Measurements from ENCODE around the gene RAX2. TPM values are rescaled to one million over a fixed set of nuclear protein-coding genes. Genes with fewer than 3 reads are reported as not detected.
"Not testable (repeated sequence)": the region's sequence is repeated elsewhere in the genome, so short reads cannot be mapped to it uniquely, and the experiment has no call there.

Gene RAX2
- total RNA-seq, 2 donors from 2014 or later = not detected

DNA sequence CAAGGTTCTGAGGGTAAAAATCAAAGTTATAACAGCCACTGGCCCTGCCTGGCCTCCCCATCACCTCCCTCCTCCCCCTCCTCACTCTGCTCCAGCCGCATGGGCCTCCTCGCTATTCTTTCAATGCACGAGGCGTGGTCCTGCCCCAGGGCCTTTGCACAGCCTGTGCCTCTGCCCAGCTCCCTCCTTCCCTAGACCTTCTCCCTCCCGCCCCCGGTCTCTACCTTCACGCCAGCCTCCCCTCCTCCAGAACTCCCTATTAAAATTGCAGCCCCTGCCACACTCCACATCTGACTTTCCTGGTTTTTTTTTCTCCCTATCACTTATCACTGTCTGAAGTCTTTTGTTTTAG, 3.3 kb downstream of the RAX2 start:
- H3K27me3 Mint-ChIP-seq (ENCODE audit: low read depth) = no peaks in the 10 kb centered on the region

DNA sequence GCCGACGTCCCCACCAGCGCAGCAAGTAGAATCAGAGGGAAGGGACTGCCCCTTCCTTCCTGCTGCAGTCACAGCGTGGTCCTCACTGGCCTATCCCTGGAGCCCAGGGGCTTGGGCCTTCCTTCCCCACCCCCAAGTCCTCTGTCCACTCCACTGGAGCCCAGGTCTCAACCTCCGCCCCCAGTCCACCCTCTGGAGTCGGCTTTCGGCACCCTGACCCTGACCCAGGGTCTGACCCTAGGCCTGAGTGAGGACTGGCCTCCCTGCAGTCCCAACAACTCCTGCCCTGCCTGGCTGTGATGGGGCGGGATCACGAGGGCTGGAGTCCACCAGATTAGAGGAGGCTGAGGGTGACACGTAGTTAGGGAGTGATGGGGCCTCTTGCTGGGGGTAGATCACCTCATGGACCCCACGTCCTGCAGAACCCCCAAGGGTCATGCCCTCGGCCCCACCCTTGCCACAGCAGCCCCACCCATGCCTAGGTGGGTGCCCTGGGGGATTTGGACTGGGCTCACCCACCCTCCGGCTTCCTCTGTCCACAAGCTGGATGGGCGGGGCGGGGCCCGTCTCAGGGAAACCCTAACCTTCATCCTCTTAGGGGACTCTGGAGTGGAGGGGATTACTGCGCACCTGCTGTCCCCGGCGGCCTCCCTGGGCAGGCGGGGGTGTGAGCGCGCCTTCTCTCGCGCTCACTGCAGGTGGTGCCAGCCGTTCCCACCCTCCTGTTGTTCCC, 3.8 kb downstream of the RAX2 start:
- no peak for DNase-seq
- Mint-ChIP-seq H3K27ac (no peak overlapping the region), H3K9me3 (no peaks in the 10 kb centered on the region), H3K4me1 (ENCODE audit: low read depth) (peaks cover 11% of the 10 kb centered on the region), H3K36me3 (ENCODE audit: insufficient read depth in 2 of 2) (peaks cover 2 to 5% of the 10 kb centered on the region in 2 donors), H3K27me3 (ENCODE audit: low read depth) (no peaks in the 10 kb centered on the region), H3K4me3 (no peak overlapping the region)
- ATAC-seq (replicated peaks in 1 of 2) = no peak

More for the DNA sequence above, 3.3 kb downstream of the RAX2 start:
- ATAC-seq (replicated peaks in 1 of 2) (no peak), DNase-seq (no peak)
- H3K36me3 Mint-ChIP-seq (ENCODE audit: insufficient read depth in 2 of 2) = peaks cover 2 to 5% of the 10 kb centered on the region in 2 donors
- peaks cover 8% of the 10 kb centered on the region for H3K4me1 Mint-ChIP-seq (ENCODE audit: low read depth)
- no peaks in the 10 kb centered on the region for H3K9me3 Mint-ChIP-seq
- H3K27ac Mint-ChIP-seq = no peak overlapping the region
- H3K4me3 Mint-ChIP-seq = no peak overlapping the region

DNA sequence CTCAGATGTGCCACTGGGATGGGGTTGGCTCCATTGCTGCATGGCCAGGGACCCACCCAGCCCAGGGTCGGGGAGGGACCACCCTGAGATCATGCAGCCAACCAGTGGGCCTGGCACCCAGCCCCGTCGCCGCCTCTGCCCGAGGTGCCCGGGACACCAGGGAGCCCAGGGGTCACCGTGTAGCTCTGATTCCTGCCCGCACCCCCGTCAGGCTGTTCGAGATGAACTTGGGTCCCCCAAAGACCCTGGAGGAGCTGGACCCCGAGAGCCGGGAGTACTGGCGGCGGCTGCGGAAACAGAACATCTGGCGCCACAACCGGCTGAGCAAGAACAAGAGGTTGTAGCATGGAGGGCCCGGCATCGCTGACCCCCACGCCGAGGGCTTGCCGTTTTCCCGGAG, 5.0 kb downstream of the RAX2 start:
- no peak for ATAC-seq (replicated peaks in 1 of 2)
- H3K27me3 Mint-ChIP-seq (ENCODE audit: low read depth) = no peaks in the 10 kb centered on the region

DNA sequence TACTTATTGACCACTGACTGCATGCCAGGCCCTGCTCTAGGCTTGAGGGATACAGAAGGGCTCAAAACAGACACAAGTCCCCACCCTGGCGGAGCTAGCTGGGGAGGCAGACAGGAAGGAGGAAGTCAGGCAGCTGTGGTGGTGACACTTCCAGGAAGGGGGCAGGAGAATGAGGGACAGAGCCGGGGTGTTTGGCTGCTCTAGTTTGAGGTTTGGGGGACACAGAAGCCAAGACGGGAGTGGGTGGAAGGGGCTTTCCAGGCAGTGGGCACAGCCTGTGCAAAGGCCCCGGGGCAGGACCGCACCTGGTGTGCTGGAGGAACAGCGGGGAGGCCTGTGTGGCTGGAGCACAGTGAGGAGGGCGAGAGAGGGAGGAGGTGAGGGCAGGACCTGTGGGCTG, 5.5 kb downstream of the RAX2 start:
- Mint-ChIP-seq H3K4me3 (no peak overlapping the region), H3K27me3 (ENCODE audit: low read depth) (no peaks in the 10 kb centered on the region), H3K4me1 (ENCODE audit: low read depth) (peaks cover 27% of the 10 kb centered on the region), H3K27ac (peak overlapping the region; percentile 24), H3K9me3 (no peaks in the 10 kb centered on the region), H3K36me3 (ENCODE audit: insufficient read depth in 2 of 2) (peaks cover 2 to 5% of the 10 kb centered on the region in 2 donors)
- DNase-seq (no peak), ATAC-seq (replicated peaks in 1 of 2) (no peak)

More for the DNA sequence above, 5.0 kb downstream of the RAX2 start:
- no peak overlapping the region for H3K27ac Mint-ChIP-seq
- peaks cover 22% of the 10 kb centered on the region for H3K4me1 Mint-ChIP-seq (ENCODE audit: low read depth)
- H3K36me3 Mint-ChIP-seq (ENCODE audit: insufficient read depth in 2 of 2) = peaks cover 2 to 5% of the 10 kb centered on the region in 2 donors
- DNase-seq = no peak
- H3K9me3 Mint-ChIP-seq = no peaks in the 10 kb centered on the region
- no peak overlapping the region for H3K4me3 Mint-ChIP-seq

DNA sequence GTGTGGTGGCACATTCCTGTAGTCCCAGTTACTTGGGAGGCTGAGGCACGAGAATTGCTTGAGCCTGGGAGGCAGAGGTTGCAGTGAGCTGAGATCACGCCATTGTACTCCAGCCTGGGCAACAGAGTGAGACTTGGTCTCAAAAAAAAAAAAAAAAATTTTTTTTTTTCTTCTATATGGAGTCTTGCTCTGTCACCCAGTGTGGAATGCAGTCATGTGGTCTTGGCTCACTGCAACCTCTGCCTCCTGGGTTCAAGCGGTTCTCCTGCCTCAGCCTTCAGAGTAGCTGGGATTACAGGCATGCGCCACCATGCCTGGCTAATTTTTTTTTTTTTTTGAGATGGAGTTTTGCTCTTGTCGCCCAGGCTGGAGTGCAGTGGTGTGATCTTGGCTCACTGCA, 6.3 kb downstream of the RAX2 start:
- not testable (repeated sequence) for ATAC-seq (replicated peaks in 1 of 2); H3K9me3 Mint-ChIP-seq; DNase-seq; H3K4me3 Mint-ChIP-seq; H3K27ac Mint-ChIP-seq; H3K27me3 Mint-ChIP-seq (ENCODE audit: low read depth); H3K36me3 Mint-ChIP-seq (ENCODE audit: insufficient read depth in 2 of 2)
- peaks cover 35% of the 10 kb centered on the region for H3K4me1 Mint-ChIP-seq (ENCODE audit: low read depth)

DNA sequence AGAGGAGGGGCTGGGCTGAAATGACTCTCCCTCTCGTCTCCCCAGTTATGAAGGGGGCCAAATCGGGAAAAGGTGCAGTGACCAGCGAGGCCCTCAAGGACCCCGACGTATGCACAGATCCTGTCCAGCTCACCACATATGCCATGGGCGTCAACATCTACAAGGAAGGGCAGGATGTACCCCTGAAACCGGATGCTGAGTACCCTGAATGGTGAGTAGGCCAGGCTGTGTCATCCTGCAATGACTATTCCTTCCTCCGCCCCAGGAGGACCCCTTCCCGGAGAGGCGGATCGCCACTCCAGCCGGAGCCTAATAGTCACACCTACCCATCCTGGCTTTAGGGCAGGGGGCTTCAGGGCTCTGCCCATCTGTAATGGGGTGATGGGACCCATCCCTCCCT, 6.9 kb downstream of the RAX2 start:
- no peak for DNase-seq
- no peak for ATAC-seq (replicated peaks in 1 of 2)
- H3K9me3 Mint-ChIP-seq = no peaks in the 10 kb centered on the region
- peaks cover 3 to 10% of the 10 kb centered on the region in 2 donors for H3K36me3 Mint-ChIP-seq (ENCODE audit: insufficient read depth in 2 of 2)
- peaks cover 41% of the 10 kb centered on the region for H3K4me1 Mint-ChIP-seq (ENCODE audit: low read depth)
- H3K27me3 Mint-ChIP-seq (ENCODE audit: low read depth) = no peaks in the 10 kb centered on the region
- no peak overlapping the region for H3K4me3 Mint-ChIP-seq
- no peak overlapping the region for H3K27ac Mint-ChIP-seq

DNA sequence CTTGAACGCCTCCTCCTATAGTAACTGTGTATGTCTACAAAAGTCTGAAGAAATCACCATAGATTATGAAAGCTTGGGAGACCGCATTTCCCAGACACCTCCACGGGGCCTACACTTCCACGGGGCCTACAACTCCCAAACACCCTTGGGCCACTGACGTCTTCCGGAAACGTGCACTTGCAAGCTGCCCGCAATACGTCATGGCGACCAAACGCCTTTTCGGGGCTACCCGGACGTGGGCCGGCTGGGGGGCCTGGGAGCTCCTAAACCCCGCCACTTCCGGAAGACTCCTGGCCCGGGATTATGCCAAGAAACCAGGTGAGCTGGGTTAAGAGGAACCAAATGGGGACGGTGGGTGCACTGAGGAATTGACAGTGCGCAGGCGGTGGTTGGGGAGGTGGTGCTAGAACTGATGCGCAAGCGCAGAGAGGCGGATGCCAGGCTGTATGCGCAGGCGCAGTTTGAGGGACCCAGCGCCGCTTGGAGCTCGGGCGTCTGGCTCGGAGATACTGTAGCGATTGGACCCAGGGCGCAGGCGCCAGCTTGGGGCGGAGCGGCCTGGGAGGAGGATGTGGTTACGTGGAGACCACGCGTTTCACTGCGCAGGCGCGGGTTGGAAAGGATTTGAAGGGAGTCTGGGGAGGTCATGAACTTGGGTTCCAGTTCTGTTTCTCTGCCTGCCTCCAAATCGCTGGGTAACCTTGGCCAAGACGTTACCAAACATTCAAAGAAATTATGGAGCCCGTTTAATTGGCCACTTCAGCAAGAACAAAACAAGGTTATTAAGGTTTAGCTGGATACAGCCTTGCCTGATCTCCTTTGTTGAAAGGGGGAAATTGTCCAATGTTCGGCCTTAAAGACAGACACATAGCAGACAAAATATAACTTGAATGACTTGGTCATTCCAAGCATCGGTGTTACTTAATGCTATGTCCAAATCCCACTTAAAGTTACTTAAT, 9.2 kb downstream of the RAX2 start, which contains the start of gene MRPL54:
MRPL54 (plus strand) TSS at position 182 of the 959 bp plus-strand sequence; CDS start at position 201, 19 bp downstream.
- H3K27me3 Mint-ChIP-seq (ENCODE audit: low read depth) = no peaks in the 10 kb centered on the region
- H3K4me3 Mint-ChIP-seq = peak within 1 kb of the TSS; percentile 98 to 100
- peak within 1 kb of the TSS; percentile 96 for H3K27ac Mint-ChIP-seq
- DNase-seq (peak; percentile 99), ATAC-seq (replicated peaks in 1 of 2) (peak; percentile 85 to 87)
- no peaks in the 10 kb centered on the region for H3K9me3 Mint-ChIP-seq
- H3K36me3 Mint-ChIP-seq (ENCODE audit: insufficient read depth in 2 of 2) = peaks cover 2 to 8% of the 10 kb centered on the region in 2 donors
- peaks cover 54% of the 10 kb centered on the region for H3K4me1 Mint-ChIP-seq (ENCODE audit: low read depth)

DNA sequence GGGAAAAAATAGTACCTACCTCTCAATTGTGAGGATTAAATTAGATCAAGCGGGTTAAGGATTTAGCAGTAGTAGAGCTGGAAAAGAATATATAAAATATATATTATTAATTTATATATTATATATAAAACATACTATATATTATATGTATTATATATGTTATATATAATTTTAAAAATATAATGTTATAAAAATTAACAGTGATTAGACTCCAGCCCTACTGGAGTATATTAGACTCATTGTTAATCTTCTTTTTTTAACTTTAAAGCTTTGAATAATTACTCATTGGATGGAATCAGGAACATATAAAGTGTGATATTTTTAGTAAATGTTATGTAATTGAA, 9.9 kb downstream of the RAX2 start:
- peak overlapping the region; percentile 98 to 100 for H3K4me3 Mint-ChIP-seq
- DNase-seq (no peak), ATAC-seq (replicated peaks in 1 of 2) (no peak)
- peaks cover 54% of the 10 kb centered on the region for H3K4me1 Mint-ChIP-seq (ENCODE audit: low read depth)
- peak overlapping the region; percentile 96 for H3K27ac Mint-ChIP-seq
- no peaks in the 10 kb centered on the region for H3K9me3 Mint-ChIP-seq
- peaks cover 2 to 8% of the 10 kb centered on the region in 2 donors for H3K36me3 Mint-ChIP-seq (ENCODE audit: insufficient read depth in 2 of 2)
- H3K27me3 Mint-ChIP-seq (ENCODE audit: low read depth) = no peaks in the 10 kb centered on the region

DNA sequence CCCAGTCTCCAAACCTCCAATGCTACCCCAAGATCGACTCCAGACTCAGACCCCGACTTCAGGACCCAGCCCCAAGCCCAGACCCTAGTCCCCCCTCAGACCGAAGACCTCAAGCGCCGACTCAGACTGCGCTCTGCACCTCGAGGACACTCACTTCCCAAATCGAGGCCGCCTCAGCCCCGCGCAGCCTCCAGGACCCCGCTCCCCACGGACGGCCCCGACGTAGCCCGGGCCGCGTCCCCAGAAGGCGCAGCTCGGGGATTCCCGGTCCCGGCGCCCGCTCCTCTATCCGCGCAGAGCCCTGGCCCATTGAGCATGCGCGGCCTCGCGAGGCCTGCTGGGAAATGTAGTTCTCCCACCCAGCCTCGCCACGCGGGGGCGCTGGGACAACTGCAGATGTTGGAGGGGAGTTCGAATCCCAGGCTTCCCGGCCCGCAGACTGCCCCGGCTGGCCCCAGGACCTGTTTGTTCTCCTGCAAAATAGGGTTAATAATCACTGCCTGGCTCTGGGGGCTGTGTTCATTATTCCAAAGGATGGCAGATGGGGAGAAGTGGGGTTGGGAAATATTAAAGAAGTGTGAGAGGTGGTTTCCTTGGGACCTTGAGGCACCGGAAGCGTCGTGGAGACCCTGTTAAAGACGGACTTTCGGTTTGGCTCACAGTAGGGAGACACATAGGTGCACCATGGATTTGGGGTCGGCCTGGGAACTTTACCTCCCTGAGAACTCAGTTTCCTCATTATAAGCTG, 10.5 kb downstream of the RAX2 start, which contains the start of gene APBA3:
APBA3 (minus strand) TSS at position 311 of the 748 bp plus-strand sequence. CDS start 1,428 bp downstream, outside the sequence.
- peak within 1 kb of the TSS; percentile 98 to 100 for H3K4me3 Mint-ChIP-seq
- H3K27me3 Mint-ChIP-seq (ENCODE audit: low read depth) = no peaks in the 10 kb centered on the region
- H3K27ac Mint-ChIP-seq = peak within 1 kb of the TSS; percentile 96
- peak; percentile 95 to 98 for DNase-seq
- peak; percentile 57 to 67 for ATAC-seq (replicated peaks in 1 of 2)
- H3K4me1 Mint-ChIP-seq (ENCODE audit: low read depth) = peaks cover 51% of the 10 kb centered on the region
- no peaks in the 10 kb centered on the region for H3K9me3 Mint-ChIP-seq
- H3K36me3 Mint-ChIP-seq (ENCODE audit: insufficient read depth in 2 of 2) = peaks cover 2 to 8% of the 10 kb centered on the region in 2 donors

DNA sequence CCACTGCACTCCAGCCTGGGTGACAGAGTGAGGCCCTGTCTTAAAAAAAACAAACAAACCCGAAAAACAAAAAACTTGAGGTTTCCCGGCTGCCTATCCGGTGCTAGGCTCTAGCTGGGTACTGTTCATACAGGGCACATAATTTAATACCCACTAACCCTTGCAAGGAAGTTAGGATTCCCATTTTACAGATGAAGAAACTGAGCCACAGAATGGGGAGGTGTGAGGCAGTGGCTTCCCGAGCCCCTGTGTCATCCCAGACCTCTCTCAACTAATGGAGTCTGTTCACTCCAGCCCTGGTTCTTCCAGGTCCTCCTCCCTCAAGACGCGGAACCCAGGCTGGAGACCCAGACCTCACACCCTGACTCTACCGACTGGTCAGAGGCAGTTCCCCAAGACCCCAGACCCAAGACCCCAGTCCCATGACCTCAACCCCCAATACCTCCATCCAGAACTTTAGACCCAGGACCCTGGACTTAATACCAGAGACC, 11.1 kb downstream of the RAX2 start:
- Mint-ChIP-seq H3K9me3 (no peaks in the 10 kb centered on the region), H3K4me1 (ENCODE audit: low read depth) (peaks cover 46% of the 10 kb centered on the region)

DNA sequence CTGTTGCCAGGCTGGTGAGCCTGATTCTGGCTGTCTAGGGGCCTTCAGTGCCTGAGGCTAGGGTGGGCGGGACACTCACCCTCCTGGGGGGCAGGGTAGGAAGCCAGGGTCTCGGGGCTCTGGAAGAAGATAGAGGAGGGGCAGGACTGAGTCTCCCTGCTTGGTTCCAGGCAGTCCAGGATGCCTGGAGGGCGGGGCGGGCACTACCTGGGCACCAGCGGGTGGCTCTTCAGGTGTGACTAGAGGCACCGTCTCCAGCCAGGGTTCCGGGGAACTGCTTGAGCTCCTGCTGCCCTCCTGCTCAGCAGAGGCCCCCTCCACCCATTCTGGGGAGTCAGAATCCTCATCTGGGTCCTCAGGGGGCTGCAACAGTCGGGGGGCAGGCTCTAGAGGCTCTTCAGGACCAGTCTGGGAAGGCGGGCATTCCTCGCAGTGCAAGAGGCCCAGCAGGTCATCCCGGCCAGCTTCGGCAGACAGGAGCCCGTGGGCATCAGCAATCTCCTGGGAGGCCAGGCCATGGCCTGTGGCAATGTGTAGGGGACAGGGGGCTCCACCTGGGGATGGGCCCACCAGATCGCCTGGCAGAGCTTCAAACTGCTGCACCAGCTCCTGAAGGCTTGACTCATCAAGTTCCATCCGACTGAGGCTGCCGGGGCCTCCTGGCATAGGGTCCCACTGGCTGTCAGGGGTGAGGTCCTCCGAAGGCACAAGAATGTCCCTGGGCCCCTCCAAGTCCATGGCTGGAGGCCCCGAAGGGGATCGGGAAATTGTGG, 12.4 kb downstream of the RAX2 start:
- H3K27ac Mint-ChIP-seq = no peak overlapping the region
- DNase-seq = no peak
- no peaks in the 10 kb centered on the region for H3K9me3 Mint-ChIP-seq
- H3K4me3 Mint-ChIP-seq = peak overlapping the region; percentile 41 to 100
- H3K4me1 Mint-ChIP-seq (ENCODE audit: low read depth) = peaks cover 52% of the 10 kb centered on the region
- ATAC-seq (replicated peaks in 1 of 2) = no peak
- no peaks in the 10 kb centered on the region for H3K27me3 Mint-ChIP-seq (ENCODE audit: low read depth)
- H3K36me3 Mint-ChIP-seq (ENCODE audit: insufficient read depth in 2 of 2) = peaks cover 2 to 8% of the 10 kb centered on the region in 2 donors

More for the DNA sequence above, 11.1 kb downstream of the RAX2 start:
- DNase-seq (peak in 1 of 2 donors; percentile 14), ATAC-seq (replicated peaks in 1 of 2) (no peak)
- Mint-ChIP-seq H3K36me3 (ENCODE audit: insufficient read depth in 2 of 2) (peaks cover 2 to 5% of the 10 kb centered on the region in 2 donors), H3K4me3 (peak overlapping the region; percentile 93 to 100), H3K27ac (peak overlapping the region; percentile 95), H3K27me3 (ENCODE audit: low read depth) (no peaks in the 10 kb centered on the region)

DNA sequence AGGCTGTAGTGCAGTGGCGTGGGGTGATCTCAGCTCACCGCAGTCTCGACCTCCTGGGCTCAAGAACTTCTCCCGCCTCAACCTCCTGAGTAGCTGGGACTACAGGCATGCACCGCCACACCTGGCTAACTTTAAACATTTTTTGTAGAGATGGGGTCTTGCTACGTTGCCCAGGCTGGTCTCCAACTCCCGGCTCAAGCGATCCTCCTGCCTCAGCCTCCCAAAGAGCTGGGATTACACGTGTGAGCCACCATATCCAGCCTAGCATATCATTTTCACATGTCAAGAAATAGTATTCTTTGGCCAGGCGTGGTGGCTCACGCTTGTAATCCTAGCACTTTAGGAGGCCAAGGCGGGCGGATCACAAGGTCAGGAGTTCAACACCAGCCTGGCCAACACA, 13.7 kb downstream of the RAX2 start:
- not testable (repeated sequence) for DNase-seq; H3K27me3 Mint-ChIP-seq (ENCODE audit: low read depth); ATAC-seq (replicated peaks in 1 of 2); H3K27ac Mint-ChIP-seq; H3K4me3 Mint-ChIP-seq; H3K36me3 Mint-ChIP-seq (ENCODE audit: insufficient read depth in 2 of 2); H3K9me3 Mint-ChIP-seq
- H3K4me1 Mint-ChIP-seq (ENCODE audit: low read depth) = peaks cover 50% of the 10 kb centered on the region

Data from activated T-cell treated with anti-CD3 and anti-CD28 coated beads, Interleukin-2, amount 50 U/mL, for 72 hours (primary cell).